K562 (cell line): ENCODE data around the gene SHFL. TPM values are rescaled to one million over a fixed set of nuclear protein-coding genes. Genes with fewer than 3 reads are reported as not detected.

ENCODE experiments used
- CHD1 ChIP-seq: fragments of 200-600 bp; sonication (generic); IDR thresholded peaks from one replicate; pipeline ENCODE4 v1.6.1; 2012; ENCODE audit warnings: mild to moderate bottlenecking, moderate library complexity, low read length, inconsistent platforms
- ETS2 ChIP-seq: IDR thresholded peaks from 2 replicates; pipeline ENCODE4 v1.6.1; 2016; ENCODE audit warnings: borderline replicate concordance, missing genetic modification characterization, mild to moderate bottlenecking, moderate library complexity, missing compliant biosample characterization; ENCODE audit not compliant: poor library complexity, severe bottlenecking
- FIP1L1 ChIP-seq: fragments of 200-400 bp; formaldehyde crosslinking; IDR thresholded peaks from 2 replicates; pipeline ENCODE4 v1.6.1; 2018; ENCODE audit warnings: mild to moderate bottlenecking, low read depth, low read length; ENCODE audit not compliant: poor library complexity, severe bottlenecking
- GABPA ChIP-seq: fragments of 200-800 bp; sonication (Bioruptor generic); conservative IDR thresholded peaks from 2 replicates; pipeline ENCODE4 v1.6.1; 2016; ENCODE audit warnings: low read depth, missing genetic modification characterization, missing compliant biosample characterization
- GTF2E2 ChIP-seq: fragments of 200-800 bp; sonication (Bioruptor generic); IDR thresholded peaks from 2 replicates; pipeline ENCODE4 v1.6.1; 2016; ENCODE audit warnings: missing genetic modification characterization, missing compliant biosample characterization
- HDAC6 ChIP-seq: IDR thresholded peaks from 2 replicates; pipeline ENCODE4 v1.6.1; 2012; ENCODE audit warnings: low read depth, mild to moderate bottlenecking, control low read depth, inconsistent platforms, low read length, moderate library complexity
- HMBOX1 ChIP-seq: sonication (generic); IDR thresholded peaks from 2 replicates; pipeline ENCODE4 v1.6.1; 2016
- KDM2B ChIP-seq: fragments of 250-450 bp; sonication (Bioruptor Pico); IDR thresholded peaks from 2 replicates; pipeline ENCODE4 v1.8.0; 2021; ENCODE audit warnings: mild to moderate bottlenecking, moderate library complexity
- NFIC ChIP-seq: fragments of 450-650 bp; IDR thresholded peaks from 2 replicates; pipeline ENCODE4 v1.6.1; 2017; ENCODE audit warnings: mild to moderate bottlenecking, inconsistent platforms
- PURB ChIP-seq: sonication (generic); formaldehyde crosslinking; IDR thresholded peaks from 2 replicates; pipeline ENCODE4 v1.9.0; 2021; ENCODE audit warnings: low read depth, mild to moderate bottlenecking, missing genetic modification reagents
- RAD21 ChIP-seq, 2 experiments: fragments of 250-450 bp in 1 of 2; fragments of 450-650 bp in 1 of 2; sonication (Bioruptor Pico) in 1 of 2; formaldehyde crosslinking in 1 of 2; IDR thresholded peaks in 1 of 2; conservative IDR thresholded peaks in 1 of 2; 2 replicates each; pipeline versions ENCODE4 v1.4.0 to v1.8.0; 2020 to 2022; ENCODE audit warnings: mild to moderate bottlenecking in 2 of 2, moderate library complexity in 1 of 2
- RBM34 ChIP-seq: fragments of 200-400 bp; formaldehyde crosslinking; IDR thresholded peaks from 2 replicates; pipeline ENCODE4 v1.6.1; 2018; ENCODE audit warnings: low read length, borderline replicate concordance; ENCODE audit not compliant: insufficient read depth
- TAL1 ChIP-seq: fragments of 450-650 bp; IDR thresholded peaks from 2 replicates; pipeline ENCODE4 v1.6.1; 2016; ENCODE audit warnings: mild to moderate bottlenecking
- TEAD2 ChIP-seq: fragments of 450-650 bp; IDR thresholded peaks from 2 replicates; pipeline ENCODE4 v1.6.1; 2016; ENCODE audit warnings: missing genetic modification characterization, control low read depth, missing compliant biosample characterization
- ZNF280A ChIP-seq: fragments of 450-650 bp; IDR thresholded peaks from 2 replicates; pipeline ENCODE4 v1.6.1; 2018; ENCODE audit warnings: mild to moderate bottlenecking, low read depth; ENCODE audit not compliant: partially characterized antibody
- ZNF512 ChIP-seq: IDR thresholded peaks from 2 replicates; pipeline ENCODE4 v1.6.1; 2016; ENCODE audit warnings: missing genetic modification characterization, missing compliant biosample characterization
- ZNF584 ChIP-seq: fragments of 200-800 bp; sonication (Bioruptor generic); IDR thresholded peaks from 2 replicates; pipeline ENCODE4 v1.6.1; 2016; ENCODE audit warnings: low read depth, mild to moderate bottlenecking, missing genetic modification characterization, missing compliant biosample characterization
- ZSCAN29 ChIP-seq: fragments of 450-650 bp; IDR thresholded peaks from 2 replicates; pipeline ENCODE4 v1.6.1; 2017
- polyA plus RNA-seq, 8 experiments: library from polyadenylated mRNA; depleted of rRNA in 4 of 8; stranded (reverse) in 5 of 8; unstranded in 3 of 8; fragments of >200 nt; fragmentation: Nextera tagmentation in 2 of 8; fragmentation: Illumina TruSeq in 1 of 8; extraction: Ambion mirVana in 2 of 8; extraction: Trizol in 1 of 8; gene quantifications; 2 replicates each; pipeline versions ENCODE4 v1.2.1 to v1.2.3, GENCODE V29; 2011 to 2014; ENCODE audit warnings: inconsistent platforms in 1 of 8, missing spikeins in 1 of 8
- total RNA-seq, 7 experiments: library from RNA; depleted of rRNA in 6 of 7; stranded (reverse); fragments of >200 nt in 6 of 7; fragmentation: Illumina TruSeq in 2 of 7; extraction: Trizol in 2 of 7; gene quantifications; 2 replicates each; pipeline versions ENCODE4 v1.2.1 to v1.2.3, GENCODE V29; 2011 to 2021; ENCODE audit warnings: low replicate concordance in 1 of 7
- TF ChIP-seq, protein P1 (sequence below): fragments of 250-450 bp; sonication (Bioruptor Pico); IDR thresholded peaks from 2 replicates; pipeline ENCODE4 v1.4.0; 2020; ENCODE audit warnings: mild to moderate bottlenecking, moderate library complexity

The SHFL gene
- total and polyA plus RNA-seq, 9 of the 15 experiments (the other 6 are each of a cell fraction or from before 2014, with no cell fraction given) = 1.5 to 25.7 (median 13.0) TPM

- TF ChIP-seq, protein P1, sequence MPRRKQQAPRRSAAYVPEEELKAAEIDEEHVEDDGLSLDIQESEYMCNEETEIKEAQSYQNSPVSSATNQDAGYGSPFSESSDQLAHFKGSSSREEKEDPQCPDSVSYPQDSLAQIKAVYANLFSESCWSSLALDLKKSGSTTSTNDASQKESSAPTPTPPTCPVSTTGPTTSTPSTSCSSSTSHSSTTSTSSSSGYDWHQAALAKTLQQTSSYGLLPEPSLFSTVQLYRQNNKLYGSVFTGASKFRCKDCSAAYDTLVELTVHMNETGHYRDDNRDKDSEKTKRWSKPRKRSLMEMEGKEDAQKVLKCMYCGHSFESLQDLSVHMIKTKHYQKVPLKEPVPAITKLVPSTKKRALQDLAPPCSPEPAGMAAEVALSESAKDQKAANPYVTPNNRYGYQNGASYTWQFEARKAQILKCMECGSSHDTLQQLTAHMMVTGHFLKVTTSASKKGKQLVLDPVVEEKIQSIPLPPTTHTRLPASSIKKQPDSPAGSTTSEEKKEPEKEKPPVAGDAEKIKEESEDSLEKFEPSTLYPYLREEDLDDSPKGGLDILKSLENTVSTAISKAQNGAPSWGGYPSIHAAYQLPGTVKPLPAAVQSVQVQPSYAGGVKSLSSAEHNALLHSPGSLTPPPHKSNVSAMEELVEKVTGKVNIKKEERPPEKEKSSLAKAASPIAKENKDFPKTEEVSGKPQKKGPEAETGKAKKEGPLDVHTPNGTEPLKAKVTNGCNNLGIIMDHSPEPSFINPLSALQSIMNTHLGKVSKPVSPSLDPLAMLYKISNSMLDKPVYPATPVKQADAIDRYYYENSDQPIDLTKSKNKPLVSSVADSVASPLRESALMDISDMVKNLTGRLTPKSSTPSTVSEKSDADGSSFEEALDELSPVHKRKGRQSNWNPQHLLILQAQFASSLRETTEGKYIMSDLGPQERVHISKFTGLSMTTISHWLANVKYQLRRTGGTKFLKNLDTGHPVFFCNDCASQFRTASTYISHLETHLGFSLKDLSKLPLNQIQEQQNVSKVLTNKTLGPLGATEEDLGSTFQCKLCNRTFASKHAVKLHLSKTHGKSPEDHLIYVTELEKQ (CRISPR knock-in tag) = no peak
- TF ChIP-seq ZNF280A = no peak
- TF ChIP-seq CHD1 = peak; percentile 22
- no peak for TF ChIP-seq ZNF512 (tag)
- no peak for TF ChIP-seq GTF2E2 (tag)
- TF ChIP-seq TEAD2 (tag) = no peak
- TF ChIP-seq GABPA (tag) = 0 out of 2 replicates have a peak, but pooled peaks have one; percentile 8
- no peak for TF ChIP-seq FIP1L1
- TF ChIP-seq HDAC6 = no peak
- no peak for TF ChIP-seq HMBOX1
- TF ChIP-seq TAL1 = no peak
- TF ChIP-seq NFIC = peak; percentile 26; the same call in 1 of the 2 replicates
- TF ChIP-seq ZNF584 (CRISPR knock-in tag) = no peak
- peak; percentile 49; the same call in 1 of the 2 replicates for TF ChIP-seq ZSCAN29
- TF ChIP-seq KDM2B (CRISPR knock-in tag) = no peak
- no peak for TF ChIP-seq ETS2
- no peak for TF ChIP-seq RBM34
- TF ChIP-seq RAD21 (CRISPR knock-in tag; conservative IDR thresholded peaks at IDR 0.05 in 1 of 2, IDR thresholded peaks at IDR 0.05 in 1 of 2) = no peak
- TF ChIP-seq PURB (CRISPR knock-in tag) = no peak
Observed at GRCh38 chr19:10085641-10086590, at the start of gene SHFL (continued).
